MCF 10A (cell line): Measurements from ENCODE around the gene MAFF. TPM values are rescaled to one million over a fixed set of nuclear protein-coding genes. Genes with fewer than 3 reads are reported as not detected.
A peak's percentile ranks its signal among the peaks of the same experiment; 100 is the strongest.

Experiments used
- BruUV-seq: library from RNA; stranded (reverse); fragments of 400-500 nt; replicated peaks from 2 replicates; lab custom pipeline; 2021; lab: Mats Ljungman, UMichigan
- CTCF ChIA-PET: fragments of 300-600 bp; sonication (Branson Sonifier 250); formaldehyde crosslinking; extraction: SDS; loops from one replicate; lab custom pipeline; 2021; ENCODE audit warnings: antibody characterized with exemption, inconsistent platforms; lab: Yijun Ruan, JAX
- POLR2A ChIA-PET: fragments of 300-600, 350-650 bp; sonication (Branson Sonifier 250); formaldehyde crosslinking; extraction: SDS; loops from one replicate; lab custom pipeline; 2020; ENCODE audit warnings: antibody characterized with exemption, inconsistent platforms; lab: Yijun Ruan, JAX
- DNase-seq: peaks from one replicate; pipeline ENCODE4 v3.0.0-alpha.2; 2018; ENCODE audit not compliant: unreplicated experiment
- H3K27ac Mint-ChIP-seq: one replicate; pipeline ENCODE4 v1.8.0; 2022; ENCODE audit warnings: mild to moderate bottlenecking, low read depth, mixed read lengths; ENCODE audit not compliant: unreplicated experiment
- H3K27me3 Mint-ChIP-seq: one replicate; pipeline ENCODE4 v1.8.0; 2022; ENCODE audit warnings: mixed read lengths; ENCODE audit not compliant: insufficient read depth, unreplicated experiment
- H3K36me3 Mint-ChIP-seq: one replicate; pipeline ENCODE4 v1.8.0; 2022; ENCODE audit warnings: mild to moderate bottlenecking, moderate library complexity, mixed read lengths; ENCODE audit not compliant: insufficient read depth, unreplicated experiment
- H3K4me1 Mint-ChIP-seq: one replicate; pipeline ENCODE4 v1.8.0; 2022; ENCODE audit warnings: mixed read lengths; ENCODE audit not compliant: insufficient read depth, unreplicated experiment
- H3K4me3 Mint-ChIP-seq: one replicate; pipeline ENCODE4 v1.8.0; 2022; ENCODE audit warnings: mild to moderate bottlenecking, moderate library complexity, mixed read lengths; ENCODE audit not compliant: unreplicated experiment
- H3K9me3 Mint-ChIP-seq: one replicate; pipeline ENCODE4 v1.8.0; 2022; ENCODE audit warnings: mixed read lengths; ENCODE audit not compliant: unreplicated experiment
- intact Hi-C: fragments of 100-400 bp; cut with micrococcal nuclease; formaldehyde crosslinking; loops from 2 replicates; pipeline ENCODE4 v1.14.1; 2022
- total RNA-seq: library from RNA; stranded (reverse); gene quantifications from 2 replicates; pipeline ENCODE4 v1.2.3, GENCODE V29; 2022
- TF ChIP-seq, protein P1 (sequence below): fragments of 200-600 bp; IDR thresholded peaks from one replicate; pipeline ENCODE4 v1.8.0; 2022; ENCODE audit warnings: antibody characterized with exemption, mild to moderate bottlenecking; ENCODE audit not compliant: unreplicated experiment

Gene MAFF
- total RNA-seq, 1 experiment from 2014 or later = 71.4 TPM

DNA sequence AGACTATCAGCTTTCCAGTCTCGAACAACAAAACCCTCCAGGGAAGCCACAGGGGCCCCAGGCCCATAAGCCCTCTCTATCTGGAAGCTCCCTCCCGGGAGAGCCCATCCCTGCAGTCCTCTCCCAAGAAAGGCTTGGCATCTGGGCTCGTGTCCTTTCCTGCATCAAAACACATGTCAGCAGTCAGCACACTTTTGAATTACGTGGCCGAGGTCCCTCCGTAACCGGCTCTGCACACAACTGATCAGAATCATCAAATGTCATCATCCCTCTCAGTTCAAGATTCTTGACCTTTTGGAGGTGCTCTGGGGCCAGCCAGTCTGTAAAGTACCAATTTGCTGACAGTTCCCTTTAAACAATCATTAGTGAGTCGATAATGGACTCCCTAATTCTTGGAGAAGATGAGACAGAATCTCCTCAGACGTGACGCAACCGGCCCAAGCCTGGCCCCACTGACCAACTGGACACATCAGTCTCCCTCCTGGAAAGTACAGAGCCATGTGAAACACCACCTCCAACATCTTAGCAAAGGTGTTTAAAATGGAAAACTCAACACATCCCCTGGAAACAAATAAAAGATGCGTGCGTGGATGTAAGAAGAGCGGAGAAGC, 33.6 kb downstream of the MAFF start:
- TF ChIP-seq, protein P1, sequence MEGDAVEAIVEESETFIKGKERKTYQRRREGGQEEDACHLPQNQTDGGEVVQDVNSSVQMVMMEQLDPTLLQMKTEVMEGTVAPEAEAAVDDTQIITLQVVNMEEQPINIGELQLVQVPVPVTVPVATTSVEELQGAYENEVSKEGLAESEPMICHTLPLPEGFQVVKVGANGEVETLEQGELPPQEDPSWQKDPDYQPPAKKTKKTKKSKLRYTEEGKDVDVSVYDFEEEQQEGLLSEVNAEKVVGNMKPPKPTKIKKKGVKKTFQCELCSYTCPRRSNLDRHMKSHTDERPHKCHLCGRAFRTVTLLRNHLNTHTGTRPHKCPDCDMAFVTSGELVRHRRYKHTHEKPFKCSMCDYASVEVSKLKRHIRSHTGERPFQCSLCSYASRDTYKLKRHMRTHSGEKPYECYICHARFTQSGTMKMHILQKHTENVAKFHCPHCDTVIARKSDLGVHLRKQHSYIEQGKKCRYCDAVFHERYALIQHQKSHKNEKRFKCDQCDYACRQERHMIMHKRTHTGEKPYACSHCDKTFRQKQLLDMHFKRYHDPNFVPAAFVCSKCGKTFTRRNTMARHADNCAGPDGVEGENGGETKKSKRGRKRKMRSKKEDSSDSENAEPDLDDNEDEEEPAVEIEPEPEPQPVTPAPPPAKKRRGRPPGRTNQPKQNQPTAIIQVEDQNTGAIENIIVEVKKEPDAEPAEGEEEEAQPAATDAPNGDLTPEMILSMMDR = no peak
- Mint-ChIP-seq H3K27me3 (no peaks in the 10 kb centered on the region), H3K4me1 (peaks cover 24% of the 10 kb centered on the region), H3K36me3 (peaks cover 15% of the 10 kb centered on the region), H3K9me3 (no peaks in the 10 kb centered on the region), H3K27ac (no peak overlapping the region), H3K4me3 (no peak overlapping the region)
- intact Hi-C loops = no loop called here
- no TSS peak for BruUV-seq
- POLR2A ChIA-PET = interaction anchor here (0.6 kb wide), 1 partner anchor 31 kb away, joined by 3 read pairs; no protein-coding TSS in a partner anchor
- DNase-seq = no peak
- CTCF ChIA-PET = interaction anchor here (0.6 to 1.5 kb wide), 2 partner anchors 173 to 183 kb away, joined by 3 to 4 read pairs; no protein-coding TSS in a partner anchor

- Mint-ChIP-seq H3K4me3 (no peak overlapping the region), H3K36me3 (peaks cover 16% of the 10 kb centered on the region), H3K27ac (no peak overlapping the region), H3K27me3 (no peaks in the 10 kb centered on the region), H3K9me3 (no peaks in the 10 kb centered on the region), H3K4me1 (peaks cover 32% of the 10 kb centered on the region)
- POLR2A ChIA-PET = no interaction called here
- DNase-seq = no peak
- TF ChIP-seq, protein P1 = no peak
- intact Hi-C loops = no loop called here
- BruUV-seq = no TSS peak
- CTCF ChIA-PET = interaction anchor here (0.6 kb wide), 1 partner anchor 221 kb away, joined by 5 read pairs; no protein-coding TSS in a partner anchor
Observed at GRCh38 chr22:38236786-38237185, 35.0 kb downstream of the MAFF start.

- no TSS peak for BruUV-seq
- peak overlapping the region; percentile 78 for H3K27ac Mint-ChIP-seq
- intact Hi-C loops = no loop called here
- peaks cover 16% of the 10 kb centered on the region for H3K36me3 Mint-ChIP-seq
- H3K4me1 Mint-ChIP-seq = peaks cover 34% of the 10 kb centered on the region
- no peaks in the 10 kb centered on the region for H3K27me3 Mint-ChIP-seq
- H3K9me3 Mint-ChIP-seq = no peaks in the 10 kb centered on the region
- TF ChIP-seq, protein P1 = no peak
- ChIA-PET POLR2A (interaction anchor here (0.6 to 1.3 kb wide), 3 partner anchors 10 to 461 kb away, joined by 3 to 5 read pairs (median 4); no protein-coding TSS in a partner anchor), CTCF (interaction anchor here (0.6 to 0.8 kb wide), 2 partner anchors 159 to 170 kb away, joined by 4 read pairs; no protein-coding TSS in a partner anchor)
- no peak overlapping the region for H3K4me3 Mint-ChIP-seq
- DNase-seq = no peak
Observed at GRCh38 chr22:38238519-38239071, 36.8 kb downstream of the MAFF start.

GRCh38 chr22:38239101-38239761, 37.4 kb downstream of the MAFF start:
- Mint-ChIP-seq H3K4me1 (peaks cover 34% of the 10 kb centered on the region), H3K27ac (peak overlapping the region; percentile 78), H3K36me3 (peaks cover 12% of the 10 kb centered on the region), H3K4me3 (no peak overlapping the region), H3K9me3 (no peaks in the 10 kb centered on the region), H3K27me3 (no peaks in the 10 kb centered on the region)
- POLR2A ChIA-PET = interaction anchor here (0.6 to 1.4 kb wide), 7 partner anchors 9 to 460 kb away, joined by 3 to 5 read pairs (median 3); partner anchors contain the start of gene PLA2G6
- TF ChIP-seq, protein P1 = no peak
- intact Hi-C loops = no loop called here
- DNase-seq = peak; percentile 62
- CTCF ChIA-PET = interaction anchor here (0.7 to 1.7 kb wide), 5 partner anchors 9 to 421 kb away, joined by 3 to 8 read pairs (median 4); no protein-coding TSS in a partner anchor
- BruUV-seq = TSS peak; percentile 44
